Psoas muscle (tissue), 8 donors: ENCODE data around the gene DGKB. TPM values are rescaled to one million over a fixed set of nuclear protein-coding genes. Genes with fewer than 3 reads are reported as not detected.

ENCODE experiments used
- ATAC-seq, 4 donors: fragments of 200-7000 bp; cut with Tn5 transposase; one replicate each; pipeline ENCODE4 v1.9.1; 2020; ENCODE audit warnings: moderate library complexity in 3 of 4, mild to moderate bottlenecking in 2 of 4
- DNase-seq, 2 donors: peaks; one replicate each; pipeline ENCODE4 v3.0.0-alpha.2; 2020
- H3K27ac ChIP-seq: fragments of 200-600 bp; one replicate; pipeline ENCODE4 v1.8.0; 2022
- H3K27me3 ChIP-seq, 3 donors: fragments of 200-600 bp in 1 of 3; one replicate each; pipeline versions ENCODE4 v1.6.1 to v1.8.0; 2013 to 2022; ENCODE audit warnings: low read length in 2 of 3, mild to moderate bottlenecking in 2 of 3, moderate library complexity in 1 of 3; ENCODE audit not compliant: insufficient read depth in 3 of 3
- H3K36me3 ChIP-seq, 2 donors: fragments of 200-600 bp in 1 of 2; one replicate each; pipeline versions ENCODE4 v1.6.1 to v1.8.0; 2013 to 2022; ENCODE audit warnings: low read depth in 1 of 2, mild to moderate bottlenecking in 1 of 2, moderate library complexity in 1 of 2; ENCODE audit not compliant: insufficient read depth in 1 of 2
- H3K4me1 ChIP-seq: fragments of 200-600 bp; one replicate; pipeline ENCODE4 v1.8.0; 2022
- H3K4me3 ChIP-seq: fragments of 200-600 bp; one replicate; pipeline ENCODE4 v1.8.0; 2022; ENCODE audit warnings: mild to moderate bottlenecking
- H3K9me3 ChIP-seq: fragments of 200-600 bp; one replicate; pipeline ENCODE4 v1.8.0; 2022
- CTCF ChIP-seq: fragments of 200-600 bp; IDR thresholded peaks from one replicate; pipeline ENCODE4 v1.8.0; 2022; ENCODE audit warnings: antibody characterized with exemption
- WGBS, 3 donors: extraction: QIAGEN DNeasy Blood & Tissue Kit; methylation state at CpG; one replicate each; pipeline versions ENCODE4 v1.1.6 to v1.1.7; 2013; 5-methylcytosine and 5-hydroxymethylcytosine counted together
- intact Hi-C, 2 donors: fragments of 100-400 bp; cut with DNase I; formaldehyde crosslinking; loops; one replicate each; pipeline versions ENCODE4 v1.11.0 to v1.14.2; 2022
- polyA plus RNA-seq, 3 donors: library from polyadenylated mRNA; stranded (reverse); fragments of 200-250 nt; gene quantifications; one replicate each; pipeline ENCODE4 v1.2.3, GENCODE V29; 2013
- total RNA-seq, 4 donors: library from RNA; stranded (reverse); fragmentation: NEBNext Ultra II Directional in 2 of 4; extraction: Animal tissue kit (Norgen Biotek cat#: 25700) in 2 of 4; gene quantifications; one replicate each; pipeline versions ENCODE4 v1.2.1 to v1.2.4, GENCODE V29; 2021 to 2023
- donor health status: healthy with polysubstance abuse.
- donor health status: DM: no; HTN: no; CAD: no; lungs with moderate emphysema.
- donor health status: Bipolar disorder and iron deficiency.
- donor health status: healthy.
- donor health status: DM: yes; HTN: yes; CAD: no.
- donor health status: DM: no; HTN: no; CAD: no.
- donor health status: DM: no; HTN: no; CAD: no.
- donor health status: DM: yes; HTN: yes; CAD: no.

Gene DGKB
- total and polyA plus RNA-seq, 7 donors: 0.01 to 0.26 (median 0.04) TPM; not detected in 2

GRCh38 chr7:14275356-14275755, 627.2 kb downstream of the DGKB start:
- TF ChIP-seq CTCF: no peak
- DNase-seq (no peak), ATAC-seq (no peak)
- intact Hi-C loops: no loop called here
- Histone ChIP-seq H3K4me1 (no peaks in the 10 kb centered on the region), H3K36me3 (no peaks in the 10 kb centered on the region), H3K27me3 (no peaks in the 10 kb centered on the region), H3K4me3 (no peak overlapping the region), H3K27ac (no peak overlapping the region), H3K9me3 (no peaks in the 10 kb centered on the region)
- WGBS, 3 donors: 78 to 84% (median 80%) methylated on average over 2 of the region's 2 CpGs

- intact Hi-C loops: no loop called here
- no peak for TF ChIP-seq CTCF
- Histone ChIP-seq H3K4me3 (no peak overlapping the region), H3K9me3 (no peaks in the 10 kb centered on the region), H3K27ac (no peak overlapping the region), H3K27me3 (no peaks in the 10 kb centered on the region), H3K36me3 (no peaks in the 10 kb centered on the region), H3K4me1 (no peaks in the 10 kb centered on the region)
- DNase-seq: no peak
- no peak for ATAC-seq
- 88 to 92% (median 91%) methylated on average over 3 of the region's 3 CpGs for WGBS, 3 donors
Measured at GRCh38 chr7:14271441-14271840, 631.1 kb downstream of the DGKB start.

- no peaks in the 10 kb centered on the region for H3K27me3 ChIP-seq
- 83 to 89% (median 87%) methylated on average over 5 of the region's 5 CpGs for WGBS, 3 donors
- no peaks in the 10 kb centered on the region for H3K4me1 ChIP-seq
- H3K9me3 ChIP-seq: no peaks in the 10 kb centered on the region
- no peak for TF ChIP-seq CTCF
- ATAC-seq (no peak), DNase-seq (no peak)
- intact Hi-C loops: no loop called here
- no peak overlapping the region for H3K27ac ChIP-seq
- no peaks in the 10 kb centered on the region for H3K36me3 ChIP-seq
- no peak overlapping the region for H3K4me3 ChIP-seq
Measured at GRCh38 chr7:14270099-14270498, 632.5 kb downstream of the DGKB start.

- Histone ChIP-seq H3K9me3 (no peaks in the 10 kb centered on the region), H3K27ac (no peak overlapping the region), H3K36me3 (no peaks in the 10 kb centered on the region), H3K27me3 (no peaks in the 10 kb centered on the region), H3K4me1 (no peaks in the 10 kb centered on the region), H3K4me3 (no peak overlapping the region)
- ATAC-seq (no peak), DNase-seq (no peak)
- intact Hi-C loops: no loop called here
- no peak for TF ChIP-seq CTCF
Measured at GRCh38 chr7:14260011-14260410, 642.5 kb downstream of the DGKB start.

- TF ChIP-seq CTCF: no peak
- H3K27ac ChIP-seq: no peak overlapping the region
- intact Hi-C loops: no loop called here
- WGBS, 3 donors: 93 to 98% (median 94%) methylated on average over 1 of the region's 1 CpG
- no peaks in the 10 kb centered on the region for H3K27me3 ChIP-seq
- no peaks in the 10 kb centered on the region for H3K4me1 ChIP-seq
- no peak for ATAC-seq
- H3K9me3 ChIP-seq: no peaks in the 10 kb centered on the region
- H3K4me3 ChIP-seq: no peak overlapping the region
- no peak for DNase-seq
- H3K36me3 ChIP-seq: no peaks in the 10 kb centered on the region
Measured at GRCh38 chr7:14258861-14259260, 643.7 kb downstream of the DGKB start.
